ENCODE measurements around the gene TTC28. TPM values are rescaled to one million over a fixed set of nuclear protein-coding genes. Genes with fewer than 3 reads are reported as not detected.

The TTC28 gene
- total and polyA plus RNA-seq, 10 of the 15 experiments (the other 5 are each of a cell fraction or from before 2014, with no cell fraction given) = 0.15 to 8.4 (median 1.4) TPM

- TF ChIP-seq SREBF1 (IDR thresholded peaks at IDR 0.05; ENCODE audit: low read length) (no peak), ZNF274 (IDR thresholded peaks at IDR 0.05; ENCODE audit: insufficient read depth, insufficient read length) (no peak), RB1 (IDR thresholded peaks at IDR 0.05; ENCODE audit: borderline replicate concordance) (no peak)
These were observed 383.2 kb downstream of the TTC28 start (continued) for GRCh38 chr22:28296452-28296851.

GRCh38 chr22:28283068-28283654, 396.5 kb downstream of the TTC28 start:
- H3K27me3 ChIP-seq (replicated peaks in 1 of 2; ENCODE audit: control insufficient read depth in 2 of 2, insufficient read depth in 2 of 2, low read length in 1 of 2) = no peaks in the 10 kb centered on the region
- H4K20me1 ChIP-seq (ENCODE audit: control insufficient read depth, insufficient read depth) = no peaks in the 10 kb centered on the region
- ChIA-PET CTCF (no interaction called here), RAD21 (ENCODE audit: unreplicated experiment) (no interaction called here), POLR2A (no interaction called here), SMC1A (ENCODE audit: uncharacterized antibody, unreplicated experiment) (interaction anchor here (1.4 kb wide), 1 partner anchor 13 kb away, joined by 4 read pairs; no protein-coding TSS in a partner anchor)
- no peaks in the 10 kb centered on the region for H3K9me3 ChIP-seq (replicated peaks; ENCODE audit: control insufficient read depth, insufficient read depth, low read length)
- no peaks in the 10 kb centered on the region for H3K36me3 ChIP-seq (ENCODE audit: control insufficient read depth in 2 of 2, insufficient read depth in 2 of 2, low read length in 1 of 2)
- WGBS (ENCODE audit: insufficient coverage, insufficient replicate concordance, low lambda C conversion rate, missing lambda C conversion rate) = 25% methylated on average over 2 of the region's 2 CpGs
- no peaks in the 10 kb centered on the region for H3K79me2 ChIP-seq (ENCODE audit: control insufficient read depth, insufficient read depth, low read length)
- H3K4me3 ChIP-seq = no peak overlapping the region
- H2AFZ ChIP-seq (ENCODE audit: control insufficient read depth, low read depth, low read length) = no peak overlapping the region
- H3K27ac ChIP-seq (ENCODE audit: control insufficient read depth, insufficient read depth) = no peak overlapping the region
- no TSS peak for BruUV-seq (replicated peaks)
- no peaks in the 10 kb centered on the region for H3K4me1 ChIP-seq (ENCODE audit: control insufficient read depth, insufficient read depth, low read length)
- DNase-seq (ENCODE audit: low read depth, low spot score) (no peak), ATAC-seq (no peak), FAIRE-seq (no peak)
- in situ Hi-C loops (cut with MboI) (no loop called here), intact Hi-C loops (cut with micrococcal nuclease; ENCODE audit: unreplicated experiment) (no loop called here)
- H3K9ac ChIP-seq (ENCODE audit: control insufficient read depth, insufficient read depth, low read length) = no peak overlapping the region
- no peak overlapping the region for H3K4me2 ChIP-seq (ENCODE audit: control insufficient read depth, insufficient read depth)
- no peak for TF ChIP-seq ZBTB11 (CRISPR knock-in tag; IDR thresholded peaks at IDR 0.05)

All from GM12878 (cell line).